IgD-negative memory B cell (primary cell): ENCODE data around the gene SCARB1. TPM values are rescaled to one million over a fixed set of nuclear protein-coding genes. Genes with fewer than 3 reads are reported as not detected.

Source experiments
- H3K27ac Mint-ChIP-seq, 3 donors: one replicate each; pipeline ENCODE4 v1.8.0; 2020 to 2022; ENCODE audit warnings: mild to moderate bottlenecking in 3 of 3, mixed read lengths in 3 of 3, moderate library complexity in 1 of 3
- H3K27me3 Mint-ChIP-seq: one replicate; pipeline ENCODE4 v1.8.0; 2021; ENCODE audit warnings: mixed read lengths
- H3K36me3 Mint-ChIP-seq: one replicate; pipeline ENCODE4 v1.8.0; 2020; ENCODE audit warnings: mild to moderate bottlenecking, mixed read lengths
- H3K4me1 Mint-ChIP-seq, 3 donors: one replicate each; pipeline ENCODE4 v1.8.0; 2020 to 2022; ENCODE audit warnings: mixed read lengths in 3 of 3, mild to moderate bottlenecking in 1 of 3
- H3K4me3 Mint-ChIP-seq, 4 donors: one replicate each; pipeline ENCODE4 v1.8.0; 2020 to 2022; ENCODE audit warnings: mild to moderate bottlenecking in 4 of 4, mixed read lengths in 4 of 4, moderate library complexity in 3 of 4
- H3K9me3 Mint-ChIP-seq, 3 donors: one replicate each; pipeline ENCODE4 v1.8.0; 2020 to 2021; ENCODE audit warnings: mixed read lengths in 3 of 3, mild to moderate bottlenecking in 1 of 3
- polyA plus RNA-seq: library from polyadenylated mRNA; unstranded; fragments of 300-500 nt; fragmentation: Illumina TruSeq; gene quantifications from one replicate; pipeline ENCODE4 v1.2.3, GENCODE V29; 2021

Gene SCARB1
- polyA plus RNA-seq, 1 donor from 2014 or later: 23.9 TPM

DNA sequence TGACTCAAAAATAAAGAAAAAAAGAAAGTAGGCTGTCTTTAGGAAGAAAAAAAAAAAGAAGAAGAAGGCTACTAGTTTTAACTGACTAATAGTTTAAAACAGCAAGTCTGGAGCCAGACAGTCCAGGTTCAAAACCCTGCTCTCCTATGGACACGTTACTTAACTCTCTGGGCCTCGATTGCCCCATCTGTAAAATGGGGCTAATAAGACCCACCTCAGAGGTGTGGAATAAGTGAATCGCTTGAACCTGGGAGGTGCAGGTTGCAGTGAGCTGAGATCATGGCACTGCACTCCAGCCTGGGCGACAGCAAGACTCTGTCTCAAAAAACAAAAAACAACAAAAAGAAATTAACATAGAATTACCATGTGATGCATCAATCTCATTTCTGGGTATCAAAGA lies 10.5 kb upstream of the SCARB1 start:
- Mint-ChIP-seq H3K27ac (no peak overlapping the region), H3K9me3 (no peaks in the 10 kb centered on the region), H3K36me3 (peaks cover 2% of the 10 kb centered on the region), H3K27me3 (peaks cover 5% of the 10 kb centered on the region), H3K4me1 (peaks cover 4 to 14% (median 7%) of the 10 kb centered on the region in 3 donors), H3K4me3 (peak overlapping the region in 1 of 4 donors; percentile 52)

DNA sequence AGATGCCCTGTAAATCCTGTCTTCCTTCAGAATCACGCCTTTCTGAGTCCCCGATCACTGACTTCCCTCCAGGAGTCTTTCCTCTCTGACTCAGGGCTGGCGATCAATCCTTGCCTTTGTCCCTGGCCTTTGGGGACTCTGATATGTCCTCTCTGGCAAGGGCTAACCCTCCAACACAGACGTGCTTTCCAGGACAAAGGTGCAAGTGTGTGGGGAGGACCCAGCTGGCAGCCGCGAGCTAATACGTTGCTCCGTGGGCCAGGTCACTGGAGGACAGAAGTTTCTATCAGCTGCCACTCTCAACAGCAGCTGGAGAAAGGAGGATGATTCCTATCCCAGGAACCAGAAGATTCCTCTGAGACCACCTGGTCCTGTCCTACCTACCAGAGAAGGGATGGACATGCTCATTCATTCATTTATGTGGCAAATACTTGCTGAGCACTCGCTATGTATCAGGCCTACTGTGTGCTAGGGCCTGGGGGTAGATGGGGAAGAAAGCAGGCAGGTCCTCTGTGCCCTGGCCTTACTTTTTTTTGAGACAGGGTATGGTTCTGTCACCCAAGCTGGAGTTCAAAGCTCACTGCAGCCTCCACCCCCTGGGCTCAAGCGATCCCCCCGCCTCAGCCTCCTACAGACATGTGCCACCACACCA lies 8.5 kb upstream of the SCARB1 start:
- peaks cover 13 to 20% (median 14%) of the 10 kb centered on the region in 3 donors for H3K4me1 Mint-ChIP-seq
- H3K27ac Mint-ChIP-seq: no peak overlapping the region
- H3K27me3 Mint-ChIP-seq: peaks cover 8% of the 10 kb centered on the region
- no peak overlapping the region for H3K4me3 Mint-ChIP-seq
- H3K9me3 Mint-ChIP-seq: no peaks in the 10 kb centered on the region
- H3K36me3 Mint-ChIP-seq: peaks cover 2% of the 10 kb centered on the region

DNA sequence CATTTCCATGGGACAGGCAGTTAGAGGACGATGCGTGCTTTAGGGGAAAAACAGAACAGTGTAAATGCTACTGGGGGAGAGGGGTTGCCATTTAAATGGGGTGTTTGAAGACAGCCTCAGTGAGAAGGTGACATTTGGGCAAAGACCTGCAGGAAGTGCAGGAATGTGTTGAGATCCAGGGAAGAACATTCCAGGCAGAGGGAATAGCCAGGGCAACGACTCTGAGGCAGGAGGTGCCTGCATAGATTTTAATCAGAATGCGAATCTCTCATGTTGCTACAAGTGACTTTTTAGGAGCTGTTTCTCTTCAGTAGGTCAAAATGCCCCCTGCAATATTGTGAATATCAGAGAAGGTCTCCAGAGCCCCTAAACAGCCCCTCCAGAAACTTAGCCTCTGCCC lies 7.6 kb upstream of the SCARB1 start:
- H3K27ac Mint-ChIP-seq: no peak overlapping the region
- peaks cover 8% of the 10 kb centered on the region for H3K27me3 Mint-ChIP-seq
- H3K9me3 Mint-ChIP-seq: no peaks in the 10 kb centered on the region
- no peak overlapping the region for H3K4me3 Mint-ChIP-seq
- H3K4me1 Mint-ChIP-seq: peaks cover 15 to 20% (median 19%) of the 10 kb centered on the region in 3 donors
- peaks cover 2% of the 10 kb centered on the region for H3K36me3 Mint-ChIP-seq

DNA sequence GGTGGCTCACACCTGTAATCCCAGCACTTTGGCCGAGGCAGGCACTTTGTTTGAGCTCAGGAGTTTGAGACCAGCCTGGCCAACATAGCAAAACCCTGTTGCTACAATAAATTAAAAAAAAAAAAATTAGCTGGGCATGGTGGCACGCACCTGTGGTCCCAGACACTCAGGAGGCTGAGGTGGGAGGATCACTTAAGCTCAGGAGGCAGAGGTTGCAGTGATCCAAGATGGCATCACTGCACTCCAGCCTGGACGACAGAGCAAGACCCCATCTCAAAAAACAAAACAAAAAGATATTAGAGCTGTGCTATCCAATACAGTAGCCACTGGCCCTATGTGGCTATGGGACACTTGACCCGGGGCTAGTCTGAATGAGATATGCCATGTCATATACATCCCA lies 6.9 kb upstream of the SCARB1 start:
- Mint-ChIP-seq H3K36me3 (peaks cover 2% of the 10 kb centered on the region), H3K4me3 (peak overlapping the region in 1 of 4 donors; percentile 84), H3K9me3 (no peaks in the 10 kb centered on the region), H3K27ac (no peak overlapping the region), H3K27me3 (peaks cover 8% of the 10 kb centered on the region), H3K4me1 (peaks cover 13 to 20% (median 19%) of the 10 kb centered on the region in 3 donors)

DNA sequence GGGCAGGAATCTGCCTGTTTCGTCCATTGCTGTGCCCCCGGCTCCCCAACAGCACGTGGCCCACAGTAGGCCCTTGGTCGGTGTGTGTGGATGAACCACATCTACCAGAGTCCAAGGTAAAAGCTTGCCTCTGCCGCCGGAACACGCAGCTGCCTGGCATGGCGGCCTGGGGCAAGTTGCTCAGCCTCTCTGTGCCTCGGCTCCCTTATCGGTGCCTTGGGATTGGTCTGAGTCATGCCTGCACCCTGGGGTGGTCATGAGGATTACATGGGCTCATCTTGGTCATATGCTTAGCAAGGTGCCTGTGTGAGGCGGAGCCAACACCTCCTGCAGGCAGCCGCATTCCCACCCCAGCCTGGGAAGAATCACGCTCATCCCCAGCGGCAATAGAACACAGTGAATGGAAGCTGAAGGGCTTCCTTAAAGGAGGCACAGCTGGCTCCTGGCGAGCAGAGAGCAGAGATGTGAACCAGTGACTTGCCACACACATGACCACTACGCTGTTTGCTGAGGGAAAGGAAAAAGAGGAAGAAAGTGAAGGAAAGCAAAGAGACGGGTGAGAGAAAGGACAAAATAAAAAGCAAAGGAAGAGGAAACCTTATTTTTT lies 5.5 kb upstream of the SCARB1 start:
- H3K36me3 Mint-ChIP-seq: no peaks in the 10 kb centered on the region
- H3K4me3 Mint-ChIP-seq: peak overlapping the region; percentile 24 to 65 (median 34)
- H3K27me3 Mint-ChIP-seq: peaks cover 4% of the 10 kb centered on the region
- no peaks in the 10 kb centered on the region for H3K9me3 Mint-ChIP-seq
- peak overlapping the region in 1 of 3 donors; percentile 88 for H3K27ac Mint-ChIP-seq
- H3K4me1 Mint-ChIP-seq: peaks cover 15 to 19% (median 19%) of the 10 kb centered on the region in 3 donors

DNA sequence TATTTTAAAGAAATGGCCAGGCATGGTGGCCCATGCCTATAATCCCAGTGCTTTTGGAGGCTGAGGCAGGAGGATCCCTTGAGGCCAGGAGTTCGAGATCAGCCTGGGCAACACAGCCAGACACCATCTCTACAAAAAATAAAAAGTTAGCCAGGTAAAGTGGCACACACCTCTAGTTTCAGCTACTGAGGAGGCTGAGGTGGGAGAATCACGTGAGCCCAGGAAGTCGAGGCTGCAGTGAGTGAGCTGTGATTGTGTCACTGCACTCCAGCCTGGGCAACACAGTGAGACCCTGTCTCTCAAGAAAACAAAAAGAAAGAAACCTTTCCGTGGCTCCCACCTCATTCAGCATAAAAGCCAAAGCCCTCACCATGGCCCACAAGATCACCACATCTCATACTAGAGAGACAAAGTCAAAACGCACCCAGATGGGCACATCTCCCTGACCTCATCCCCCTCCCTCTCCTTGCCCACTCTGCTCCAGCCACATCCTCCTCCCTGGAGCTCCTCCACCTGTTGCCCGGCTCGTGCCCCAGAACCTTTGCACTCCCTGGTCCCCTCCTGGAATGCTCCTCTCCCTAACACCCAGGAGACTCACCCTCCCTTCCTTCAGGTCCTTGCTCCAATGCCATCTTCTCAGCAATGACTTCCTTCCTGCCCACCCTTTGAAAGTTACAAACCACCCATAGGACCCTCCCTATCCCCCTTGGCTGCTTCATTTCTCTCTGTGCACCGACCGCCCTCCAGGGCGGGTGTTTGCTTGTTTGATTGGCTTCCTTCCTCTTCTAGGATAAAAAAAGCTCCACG lies 4.8 kb upstream of the SCARB1 start:
- Mint-ChIP-seq H3K4me3 (peak overlapping the region; percentile 26 to 72 (median 54)), H3K27me3 (peaks cover 4% of the 10 kb centered on the region), H3K9me3 (no peaks in the 10 kb centered on the region), H3K27ac (peak overlapping the region in 1 of 3 donors; percentile 15), H3K36me3 (no peaks in the 10 kb centered on the region), H3K4me1 (peaks cover 15 to 19% (median 19%) of the 10 kb centered on the region in 3 donors)

DNA sequence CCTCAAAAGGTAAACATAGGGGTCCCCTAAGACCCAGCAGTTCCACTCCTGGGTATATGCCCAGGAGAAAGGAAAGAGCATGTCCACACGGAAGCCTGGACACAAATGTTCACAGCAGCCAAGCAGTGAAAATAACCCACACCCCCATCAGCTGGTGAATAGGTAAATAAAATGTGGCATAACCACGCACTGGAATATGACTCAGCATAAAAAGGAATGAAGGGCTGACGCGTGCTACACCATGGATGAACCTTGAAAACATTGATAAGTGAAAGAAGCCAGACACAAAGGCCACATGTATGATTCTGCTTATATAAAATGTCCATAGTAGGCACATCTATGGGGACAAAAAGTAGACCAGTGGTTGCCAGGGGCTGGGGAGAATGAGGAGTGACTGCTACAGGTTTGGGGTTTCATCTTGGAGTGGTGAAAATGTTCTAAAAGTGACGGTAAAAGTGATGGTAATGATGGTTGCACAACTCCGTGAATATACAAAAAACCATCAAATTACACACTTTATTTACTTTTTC lies 3.8 kb upstream of the SCARB1 start:
- Mint-ChIP-seq H3K27me3 (peaks cover 4% of the 10 kb centered on the region), H3K9me3 (no peaks in the 10 kb centered on the region), H3K4me1 (peaks cover 20 to 25% (median 25%) of the 10 kb centered on the region in 3 donors), H3K36me3 (no peaks in the 10 kb centered on the region), H3K4me3 (peak overlapping the region in 1 of 4 donors; percentile 50), H3K27ac (peak overlapping the region in 1 of 3 donors; percentile 29)

DNA sequence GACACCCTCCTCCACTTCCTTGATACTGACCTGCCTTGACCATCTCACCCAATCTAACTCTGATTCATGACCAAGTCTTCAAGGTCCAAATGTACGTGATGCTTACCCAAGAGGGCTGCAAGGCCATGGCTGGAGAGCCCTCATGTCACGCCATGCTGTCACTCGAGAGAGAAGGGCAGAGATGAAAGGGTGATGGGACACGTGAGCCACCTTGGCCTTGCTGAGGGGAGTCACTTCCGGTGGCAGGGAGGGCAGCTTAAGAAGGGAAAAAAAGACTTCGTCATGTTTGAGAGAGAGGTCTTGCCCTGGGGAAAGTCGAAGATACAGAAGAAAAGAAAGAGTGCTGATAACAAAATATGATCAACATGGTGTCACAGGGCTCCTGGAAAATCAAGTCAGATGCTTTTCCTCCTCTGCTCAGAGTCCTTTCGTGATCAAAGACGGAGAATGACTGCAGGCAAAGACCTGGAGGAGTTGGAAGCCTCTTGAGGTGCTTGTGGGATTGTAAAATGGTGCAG lies 3.3 kb upstream of the SCARB1 start:
- peaks cover 4% of the 10 kb centered on the region for H3K27me3 Mint-ChIP-seq
- H3K4me1 Mint-ChIP-seq: peaks cover 25 to 30% (median 29%) of the 10 kb centered on the region in 3 donors
- peak overlapping the region in 2 of 4 donors; percentile 15 to 50 for H3K4me3 Mint-ChIP-seq
- H3K36me3 Mint-ChIP-seq: no peaks in the 10 kb centered on the region
- no peaks in the 10 kb centered on the region for H3K9me3 Mint-ChIP-seq
- peak overlapping the region in 1 of 3 donors; percentile 54 for H3K27ac Mint-ChIP-seq

DNA sequence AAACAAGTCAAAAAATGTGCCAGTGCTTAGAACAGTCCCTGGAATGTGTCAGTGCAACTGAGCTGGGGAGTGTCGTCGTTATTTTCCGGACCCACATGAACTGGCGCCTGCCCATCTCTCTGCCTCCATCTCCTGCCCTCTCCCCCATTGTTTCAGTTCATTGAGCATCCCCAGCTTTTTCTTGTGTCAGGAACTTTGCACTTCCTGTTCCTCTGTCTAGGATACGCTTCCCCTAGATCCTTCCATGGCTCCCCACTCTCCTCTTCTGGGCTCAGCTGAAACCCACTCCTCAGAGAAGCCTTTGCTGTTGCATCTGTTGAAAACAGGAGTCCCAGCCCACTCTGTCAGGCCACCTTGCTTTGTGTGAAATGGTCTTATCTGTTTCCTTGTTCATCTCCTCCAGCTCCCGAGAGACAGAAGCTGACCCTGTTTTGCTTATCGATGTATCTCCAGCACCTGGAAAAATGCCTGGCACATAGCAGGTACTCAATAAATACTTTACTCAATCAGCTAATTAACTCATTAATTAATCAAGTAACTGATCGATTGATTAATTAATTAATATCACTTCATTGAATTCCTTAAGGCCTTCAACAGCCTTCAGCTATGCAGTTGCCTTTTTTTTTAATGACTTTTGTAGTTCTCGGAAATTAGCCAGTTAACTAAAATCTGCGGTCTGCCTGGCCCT lies 2.7 kb upstream of the SCARB1 start:
- H3K36me3 Mint-ChIP-seq: no peaks in the 10 kb centered on the region
- peaks cover 4% of the 10 kb centered on the region for H3K27me3 Mint-ChIP-seq
- peak overlapping the region in 2 of 4 donors; percentile 36 to 61 for H3K4me3 Mint-ChIP-seq
- H3K9me3 Mint-ChIP-seq: no peaks in the 10 kb centered on the region
- H3K27ac Mint-ChIP-seq: peak overlapping the region in 1 of 3 donors; percentile 54
- H3K4me1 Mint-ChIP-seq: peaks cover 31 to 36% (median 34%) of the 10 kb centered on the region in 3 donors

DNA sequence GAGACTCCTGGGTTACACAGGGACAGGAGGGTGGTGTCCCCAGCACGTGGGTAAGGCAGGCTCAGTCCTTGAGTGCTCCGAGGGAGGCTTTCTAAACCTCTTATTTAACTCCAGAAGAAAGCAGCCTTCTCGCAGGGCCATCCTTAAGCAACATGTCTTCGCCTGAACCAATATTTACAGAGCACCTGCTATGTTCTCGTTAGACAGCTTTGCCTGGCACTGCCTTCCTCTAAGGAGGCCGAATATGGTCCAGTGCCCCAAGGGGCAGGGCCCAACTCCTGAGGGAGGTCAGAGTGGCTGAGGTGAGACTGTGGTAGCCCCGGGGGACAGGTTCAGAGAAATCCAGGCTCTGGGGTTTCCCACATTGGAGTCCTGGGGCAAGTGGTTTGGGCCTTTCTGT lies 2.1 kb upstream of the SCARB1 start:
- Mint-ChIP-seq H3K4me3 (no peak overlapping the region), H3K4me1 (peaks cover 34 to 41% (median 37%) of the 10 kb centered on the region in 3 donors), H3K27me3 (peaks cover 4% of the 10 kb centered on the region), H3K27ac (peak overlapping the region in 1 of 3 donors; percentile 71), H3K36me3 (no peaks in the 10 kb centered on the region), H3K9me3 (no peaks in the 10 kb centered on the region)

DNA sequence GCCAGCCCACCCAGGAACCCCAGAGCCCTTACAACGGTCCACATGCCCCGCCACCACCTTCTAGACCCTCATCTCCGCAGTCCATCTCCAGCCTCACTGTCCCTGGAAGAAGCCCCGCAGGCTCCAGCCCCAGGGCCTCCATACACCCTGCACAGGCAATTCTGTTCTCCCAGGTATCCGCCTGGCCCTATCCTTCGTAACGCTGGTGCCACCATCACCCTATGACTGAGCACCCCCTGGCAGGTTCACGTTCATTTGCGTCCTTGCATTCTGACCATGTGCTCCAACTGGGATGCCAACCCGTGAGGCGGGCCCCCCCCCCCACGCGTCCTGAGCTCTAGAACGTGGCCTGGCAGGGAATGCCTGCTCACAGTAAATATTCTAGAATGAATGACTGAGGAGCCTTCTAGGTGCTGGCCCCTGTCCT lies 675 bp upstream of the SCARB1 start:
- H3K9me3 Mint-ChIP-seq: no peaks in the 10 kb centered on the region
- peaks cover 4% of the 10 kb centered on the region for H3K27me3 Mint-ChIP-seq
- H3K4me3 Mint-ChIP-seq: peak overlapping the region; percentile 67 to 91 (median 87)
- H3K36me3 Mint-ChIP-seq: no peaks in the 10 kb centered on the region
- peak overlapping the region in 2 of 3 donors; percentile 45 to 95 for H3K27ac Mint-ChIP-seq
- H3K4me1 Mint-ChIP-seq: peaks cover 33 to 45% (median 35%) of the 10 kb centered on the region in 3 donors

DNA sequence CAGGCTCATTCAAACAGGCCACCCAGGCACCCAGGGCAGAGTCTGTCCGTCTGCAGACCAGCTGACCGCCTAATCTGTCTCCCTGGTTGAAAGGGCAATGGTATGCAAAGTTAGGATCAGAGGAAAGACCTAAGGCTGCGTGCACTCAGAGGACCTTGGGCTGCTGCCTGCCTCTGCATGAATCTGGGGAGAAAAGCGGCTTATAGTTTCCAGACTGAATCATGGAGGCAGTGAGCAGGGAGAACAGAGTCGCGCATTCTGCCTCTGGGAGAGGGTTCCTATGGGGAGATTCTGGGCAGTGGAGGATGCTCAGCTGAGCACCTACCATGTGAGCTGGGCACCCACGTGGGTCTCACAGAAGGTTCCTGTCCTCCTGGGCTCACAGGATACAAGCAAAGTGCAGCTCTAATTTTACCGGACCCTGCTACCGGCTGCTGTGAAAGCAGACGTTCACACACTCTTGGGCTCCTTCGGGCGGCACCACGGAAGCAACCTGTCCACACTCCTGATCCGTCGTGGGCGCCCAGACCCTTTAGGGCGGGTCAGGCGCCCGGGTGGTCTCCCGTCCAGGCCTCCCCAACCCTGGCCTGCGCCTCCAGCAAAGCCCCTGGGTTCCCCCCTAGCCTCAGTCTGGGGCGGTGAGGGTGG lies 772 bp downstream of the SCARB1 start:
- H3K9me3 Mint-ChIP-seq: no peaks in the 10 kb centered on the region
- peak overlapping the region; percentile 83 to 95 (median 88) for H3K4me3 Mint-ChIP-seq
- H3K4me1 Mint-ChIP-seq: peaks cover 24 to 38% (median 27%) of the 10 kb centered on the region in 3 donors
- no peaks in the 10 kb centered on the region for H3K27me3 Mint-ChIP-seq
- H3K27ac Mint-ChIP-seq: peak overlapping the region; percentile 12 to 86 (median 70)
- peaks cover 2% of the 10 kb centered on the region for H3K36me3 Mint-ChIP-seq

DNA sequence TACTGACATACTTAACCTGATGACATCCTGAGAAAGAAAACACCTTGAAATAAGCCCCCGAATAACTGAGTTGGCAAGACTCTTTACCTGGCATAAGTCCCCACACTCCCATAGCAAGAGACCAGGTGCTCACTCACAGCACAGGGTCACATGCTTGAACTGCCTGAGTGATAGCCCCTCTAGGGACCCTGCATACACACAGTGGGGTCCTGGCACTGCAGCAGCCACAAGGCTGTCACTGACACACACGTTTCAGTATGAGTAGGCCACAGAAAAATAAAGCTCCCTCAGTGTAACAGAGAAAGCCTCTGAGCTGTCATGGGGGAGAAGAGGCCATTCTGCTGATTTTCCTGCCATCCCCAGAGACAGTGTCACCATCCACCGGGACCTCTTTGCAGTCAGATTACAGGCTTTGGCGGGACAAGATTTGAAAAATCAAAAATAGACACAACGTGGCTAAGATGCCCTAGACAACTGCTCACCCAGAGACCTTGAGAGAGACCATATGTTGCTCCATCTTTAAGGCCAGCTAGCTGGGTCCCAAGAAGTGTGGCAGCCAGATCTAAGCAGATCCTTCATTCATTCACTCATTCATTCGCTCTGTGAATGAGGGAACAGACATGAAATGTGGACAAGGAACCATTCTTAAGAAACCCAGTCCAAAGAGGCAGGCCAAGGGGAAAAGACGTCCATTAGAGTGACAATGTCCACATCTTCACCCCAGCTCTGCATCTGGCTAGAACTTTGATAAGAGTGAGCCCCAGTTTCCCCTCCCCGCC lies 1.6 kb downstream of the SCARB1 start:
- H3K9me3 Mint-ChIP-seq: no peaks in the 10 kb centered on the region
- H3K27ac Mint-ChIP-seq: peak overlapping the region; percentile 12 to 86 (median 70)
- peak overlapping the region; percentile 83 to 95 (median 88) for H3K4me3 Mint-ChIP-seq
- peaks cover 25 to 32% (median 29%) of the 10 kb centered on the region in 3 donors for H3K4me1 Mint-ChIP-seq
- no peaks in the 10 kb centered on the region for H3K27me3 Mint-ChIP-seq
- peaks cover 2% of the 10 kb centered on the region for H3K36me3 Mint-ChIP-seq
